A673 (cell line): ENCODE measurements around the gene CLEC16A. TPM values are rescaled to one million over a fixed set of nuclear protein-coding genes. Genes with fewer than 3 reads are reported as not detected.

Source experiments
- BruUV-seq: library from RNA; stranded (reverse); fragments of 400-500 nt; replicated peaks from 2 replicates; lab custom pipeline; 2021; lab: Mats Ljungman, UMichigan
- CTCF ChIA-PET: fragments of 300-600 bp; sonication (Branson Sonifier 250); formaldehyde crosslinking; loops from one replicate; lab custom pipeline; 2022; ENCODE audit warnings: antibody characterized with exemption; lab: Charles Lee
- POLR2A ChIA-PET: fragments of 300-600 bp; sonication (Branson Sonifier 250); formaldehyde crosslinking; loops from one replicate; lab custom pipeline; 2022; ENCODE audit warnings: antibody characterized with exemption; ENCODE audit not compliant: low non-redundant PET; lab: Charles Lee
- DNase-seq: peaks from one replicate; pipeline ENCODE4 v3.0.0-alpha.2; 2015; ENCODE audit warnings: low spot score
- H3K27ac ChIP-seq: fragments of 200-600 bp; sonication (generic); 2 replicates; pipeline ENCODE4 v1.5.1; 2016; ENCODE audit warnings: mixed run types, low read depth, mild to moderate bottlenecking, mixed read lengths, antibody characterized with exemption, low read length; ENCODE audit not compliant: poor library complexity, severe bottlenecking
- H3K27me3 ChIP-seq: fragments of 200-600 bp; sonication (generic); replicated peaks from 2 replicates; pipeline ENCODE4 v1.6.1; 2017; ENCODE audit warnings: mixed run types, low read depth, mild to moderate bottlenecking, mixed read lengths, antibody characterized with exemption, low read length; ENCODE audit not compliant: insufficient read depth, poor library complexity
- H3K36me3 ChIP-seq: fragments of 200-600 bp; sonication (generic); 2 replicates; pipeline ENCODE4 v1.6.1; 2016; ENCODE audit warnings: mixed run types, mild to moderate bottlenecking, mixed read lengths, antibody characterized with exemption, low read length; ENCODE audit not compliant: insufficient read depth, poor library complexity, severe bottlenecking
- H3K4me1 ChIP-seq: fragments of 200-600 bp; sonication (generic); 2 replicates; pipeline ENCODE4 v1.6.1; 2017; ENCODE audit warnings: mixed run types, mild to moderate bottlenecking, mixed read lengths, antibody characterized with exemption, low read length; ENCODE audit not compliant: insufficient read depth, poor library complexity, severe bottlenecking
- H3K4me3 ChIP-seq: fragments of 200-600 bp; sonication (generic); 2 replicates; pipeline ENCODE4 v1.5.1; 2016; ENCODE audit warnings: low read depth, mixed run types, mild to moderate bottlenecking, mixed read lengths, low read length; ENCODE audit not compliant: poor library complexity, severe bottlenecking
- H3K9me3 ChIP-seq: fragments of 200-600 bp; sonication (generic); 2 replicates; pipeline ENCODE4 v1.6.1; 2016; ENCODE audit warnings: mixed run types, low read depth, mild to moderate bottlenecking, mixed read lengths, antibody characterized with exemption, low read length; ENCODE audit not compliant: poor library complexity, severe bottlenecking
- CTCF ChIP-seq: fragments of 300-800, 200-600 bp; sonication (generic); conservative IDR thresholded peaks from 2 replicates; pipeline ENCODE4 v1.5.1; 2017; ENCODE audit warnings: low read depth, mild to moderate bottlenecking, antibody characterized with exemption, low read length, moderate library complexity, mixed read lengths
- EZH2 ChIP-seq: fragments of 200-600 bp; sonication (generic); IDR thresholded peaks from 2 replicates; pipeline ENCODE4 v1.6.1; 2017; ENCODE audit warnings: borderline replicate concordance, low read depth, mild to moderate bottlenecking, mixed read lengths, antibody characterized with exemption, low read length; ENCODE audit not compliant: poor library complexity, severe bottlenecking
- intact Hi-C: fragments of 100-400 bp; cut with micrococcal nuclease; formaldehyde crosslinking; loops from one replicate; pipeline ENCODE4 v1.10.0; 2022; ENCODE audit not compliant: unreplicated experiment
- total RNA-seq: library from RNA; stranded (reverse); gene quantifications from 2 replicates; pipeline ENCODE4 v1.2.3, GENCODE V29; 2021

The CLEC16A gene
- total RNA-seq, 1 experiment from 2014 or later = 23.4 TPM

GRCh38 chr16:11152677-11153331 lies 208.4 kb downstream of the CLEC16A start:
- BruUV-seq = no TSS peak
- peaks cover 26% of the 10 kb centered on the region for H3K4me1 ChIP-seq
- intact Hi-C loops = no loop called here
- DNase-seq = no peak
- no peaks in the 10 kb centered on the region for H3K36me3 ChIP-seq
- TF ChIP-seq CTCF (no peak), EZH2 (no peak)
- H3K27ac ChIP-seq = no peak overlapping the region
- ChIA-PET CTCF (no interaction called here), POLR2A (interaction anchor here (0.9 kb wide), 1 partner anchor 16 kb away, joined by 4 read pairs; no protein-coding TSS in a partner anchor)
- H3K4me3 ChIP-seq = no peak overlapping the region
- no peaks in the 10 kb centered on the region for H3K9me3 ChIP-seq
- no peaks in the 10 kb centered on the region for H3K27me3 ChIP-seq

GRCh38 chr16:11155284-11155806 lies 211.0 kb downstream of the CLEC16A start:
- no peaks in the 10 kb centered on the region for H3K9me3 ChIP-seq
- H3K36me3 ChIP-seq = no peaks in the 10 kb centered on the region
- no peaks in the 10 kb centered on the region for H3K27me3 ChIP-seq
- ChIA-PET POLR2A (no interaction called here), CTCF (no interaction called here)
- no peak for TF ChIP-seq CTCF
- TF ChIP-seq EZH2 = no peak
- H3K27ac ChIP-seq = no peak overlapping the region
- intact Hi-C loops = no loop called here
- no peak overlapping the region for H3K4me3 ChIP-seq
- H3K4me1 ChIP-seq = peaks cover 26% of the 10 kb centered on the region
- no peak for DNase-seq
- BruUV-seq = no TSS peak

GRCh38 chr16:11156401-11156800 lies 212.0 kb downstream of the CLEC16A start:
- BruUV-seq = no TSS peak

More at GRCh38 chr16:11156401-11156800, 212.0 kb downstream of the CLEC16A start:
- H3K36me3 ChIP-seq = no peaks in the 10 kb centered on the region
- intact Hi-C loops = no loop called here
- TF ChIP-seq EZH2 = no peak
- no peak for TF ChIP-seq CTCF
- peaks cover 18% of the 10 kb centered on the region for H3K4me1 ChIP-seq
- no peak overlapping the region for H3K27ac ChIP-seq
- POLR2A ChIA-PET = no interaction called here
- H3K27me3 ChIP-seq = no peaks in the 10 kb centered on the region
- H3K4me3 ChIP-seq = no peak overlapping the region
- CTCF ChIA-PET = no interaction called here
- no peaks in the 10 kb centered on the region for H3K9me3 ChIP-seq
- DNase-seq = no peak
